OCI-M1 (cell line): ENCODE results near the gene NOTCH1.

Source experiments
- DNase-seq: peaks from one replicate; lab custom pipeline; 2025; lab: John Stamatoyannopoulos, UW

Gene NOTCH1

DNA sequence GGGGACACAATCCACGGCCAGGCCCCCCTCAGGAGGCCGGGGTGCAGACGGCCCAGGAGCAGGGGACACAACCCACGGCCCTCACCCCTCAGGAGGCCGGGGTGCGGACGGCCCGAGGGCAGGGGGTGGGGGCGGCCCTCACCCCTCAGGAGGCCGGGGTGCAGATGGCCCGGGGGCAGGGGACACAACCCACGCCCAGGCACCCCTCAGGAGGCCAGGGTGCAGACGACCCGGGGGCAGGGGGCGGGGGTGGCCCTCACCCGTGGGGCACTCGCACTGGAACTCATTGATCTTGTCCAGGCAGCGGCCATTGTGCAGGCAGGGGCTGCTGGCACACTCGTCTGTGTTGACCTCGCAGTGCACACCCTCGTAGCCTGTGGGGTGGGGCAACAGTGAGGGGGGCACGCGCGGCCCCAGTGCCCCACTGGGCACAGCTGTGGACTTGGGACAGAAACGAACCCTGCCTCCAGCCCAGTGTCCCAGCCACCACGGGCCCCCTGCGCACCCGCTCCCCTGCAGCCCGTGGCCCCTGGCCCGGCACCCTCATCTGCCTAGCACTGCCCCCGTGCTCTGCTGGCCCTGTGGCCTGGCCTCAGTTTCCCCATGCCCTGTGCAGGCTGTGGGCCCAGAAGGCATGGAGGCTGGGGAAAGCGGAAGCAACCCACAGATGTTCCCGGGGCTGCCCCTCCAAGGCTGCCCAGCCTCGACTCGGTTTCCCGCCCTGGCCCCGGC lies 28.7 kb downstream of the NOTCH1 start:
- DNase-seq = no peak

DNA sequence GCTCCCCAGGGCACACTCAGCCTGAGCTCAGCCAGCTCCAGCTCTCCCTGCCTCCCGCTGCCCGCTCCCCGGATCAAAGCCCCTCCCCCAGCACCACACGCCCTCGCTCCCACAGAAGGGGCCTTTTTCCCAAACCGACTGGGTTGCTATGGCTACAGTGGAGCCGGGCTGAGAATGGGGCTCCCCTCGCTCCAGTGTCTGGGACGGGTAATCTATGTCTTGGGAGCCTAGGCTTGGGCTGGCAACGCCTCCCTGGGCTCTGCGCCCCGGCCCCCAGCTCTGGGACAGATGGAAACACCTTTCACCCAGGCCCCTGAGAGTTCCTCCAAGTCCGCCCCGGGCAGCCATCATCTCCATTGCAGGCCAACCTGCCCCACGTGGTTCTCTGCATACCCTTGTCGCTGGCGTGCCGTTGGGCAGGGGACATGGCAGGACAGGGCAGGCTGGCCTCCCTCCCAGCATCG lies 29.6 kb downstream of the NOTCH1 start:
- DNase-seq = no peak

DNA sequence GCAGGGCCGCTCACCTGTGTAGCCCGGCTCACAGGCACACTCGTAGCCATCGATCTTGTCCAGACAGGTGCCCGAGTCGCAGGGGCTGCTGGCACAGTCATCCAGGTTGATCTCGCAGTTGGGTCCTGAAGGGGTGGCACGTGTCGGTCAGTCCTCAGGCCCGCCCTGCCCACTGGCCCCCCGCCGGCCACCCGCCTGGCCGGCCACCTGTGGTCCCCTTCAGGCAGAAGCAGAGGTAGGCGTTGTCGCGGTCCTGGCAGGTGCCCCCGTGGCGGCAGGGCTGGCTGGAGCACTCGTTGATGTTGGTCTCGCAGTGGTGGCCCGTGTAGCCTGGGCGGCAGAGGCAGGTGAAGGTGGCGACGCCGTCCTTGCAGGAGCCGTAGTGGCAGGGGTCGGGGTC lies 30.6 kb downstream of the NOTCH1 start:
- no peak for DNase-seq

DNA sequence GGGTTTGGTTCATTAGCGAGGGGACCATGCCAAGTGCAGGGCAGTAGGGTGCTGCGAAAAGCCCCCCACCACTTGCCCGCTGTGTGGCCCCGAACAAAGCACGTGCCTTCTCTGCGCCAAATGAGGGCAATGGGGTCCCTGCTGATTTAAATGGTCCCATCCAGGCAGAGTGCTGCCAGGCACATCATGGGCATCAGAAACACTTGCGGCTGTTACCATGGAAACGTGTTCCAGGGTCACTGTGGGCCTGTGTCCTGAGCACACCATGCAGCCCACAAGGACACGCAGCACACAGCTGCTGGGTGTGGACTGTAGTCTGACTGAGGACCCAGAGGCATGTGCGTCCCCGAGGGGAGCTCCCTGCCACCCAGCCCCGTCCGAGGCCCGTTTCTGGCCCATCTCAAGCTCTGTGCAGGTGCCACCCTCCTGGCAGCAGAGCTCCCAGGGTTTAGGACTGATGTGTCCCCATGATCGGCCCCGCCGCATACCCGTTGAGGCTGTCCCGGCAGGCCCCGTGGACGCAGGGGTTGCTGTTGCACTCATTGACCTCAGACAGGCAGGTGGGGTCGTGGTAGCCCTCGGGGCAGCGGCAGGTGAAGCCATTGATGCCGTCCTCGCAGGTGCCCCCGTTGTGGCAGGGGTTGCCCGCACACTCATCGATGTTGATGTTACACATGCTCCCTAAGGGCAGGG lies 31.7 kb downstream of the NOTCH1 start:
- no peak for DNase-seq

DNA sequence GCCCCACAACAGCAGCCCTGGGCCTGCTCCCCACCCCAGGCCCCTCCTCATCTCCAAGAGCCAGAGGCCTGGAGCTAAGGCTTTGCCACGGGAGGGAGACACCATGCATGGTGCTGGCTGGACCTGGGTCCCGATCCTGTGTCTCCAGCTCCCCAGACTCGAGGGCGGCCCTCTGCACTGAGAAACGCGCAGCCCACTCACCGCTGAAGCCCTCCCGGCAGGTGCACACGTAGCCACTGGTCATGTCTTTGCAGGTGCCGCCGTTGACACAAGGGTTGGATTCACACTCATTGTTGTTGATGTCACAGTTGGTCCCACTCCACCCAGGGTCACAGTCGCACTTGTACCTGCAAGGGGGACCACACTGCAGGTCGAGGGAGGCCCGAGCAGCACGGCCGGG lies 32.7 kb downstream of the NOTCH1 start:
- no peak for DNase-seq

DNA sequence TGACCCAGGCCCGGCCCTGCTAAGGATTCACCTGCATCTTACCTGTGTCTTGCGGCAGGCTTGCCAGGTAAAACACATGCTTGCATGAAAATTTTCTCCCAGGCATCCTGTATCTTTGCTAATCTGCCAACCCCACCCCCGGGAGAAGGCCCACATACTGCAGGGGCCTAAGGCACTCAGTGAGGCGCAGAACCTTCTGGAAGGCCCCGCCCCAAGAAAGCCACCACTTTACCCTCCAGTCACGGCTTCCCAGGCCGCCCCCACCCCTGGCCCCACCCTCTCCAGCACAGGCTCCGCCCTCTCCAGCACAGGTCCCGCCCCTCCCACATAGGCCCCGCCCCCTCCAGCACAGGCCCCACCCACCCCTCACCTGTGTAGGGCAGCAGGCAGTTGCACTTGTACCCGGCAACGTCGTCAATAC lies 33.2 kb downstream of the NOTCH1 start:
- no peak for DNase-seq

DNA sequence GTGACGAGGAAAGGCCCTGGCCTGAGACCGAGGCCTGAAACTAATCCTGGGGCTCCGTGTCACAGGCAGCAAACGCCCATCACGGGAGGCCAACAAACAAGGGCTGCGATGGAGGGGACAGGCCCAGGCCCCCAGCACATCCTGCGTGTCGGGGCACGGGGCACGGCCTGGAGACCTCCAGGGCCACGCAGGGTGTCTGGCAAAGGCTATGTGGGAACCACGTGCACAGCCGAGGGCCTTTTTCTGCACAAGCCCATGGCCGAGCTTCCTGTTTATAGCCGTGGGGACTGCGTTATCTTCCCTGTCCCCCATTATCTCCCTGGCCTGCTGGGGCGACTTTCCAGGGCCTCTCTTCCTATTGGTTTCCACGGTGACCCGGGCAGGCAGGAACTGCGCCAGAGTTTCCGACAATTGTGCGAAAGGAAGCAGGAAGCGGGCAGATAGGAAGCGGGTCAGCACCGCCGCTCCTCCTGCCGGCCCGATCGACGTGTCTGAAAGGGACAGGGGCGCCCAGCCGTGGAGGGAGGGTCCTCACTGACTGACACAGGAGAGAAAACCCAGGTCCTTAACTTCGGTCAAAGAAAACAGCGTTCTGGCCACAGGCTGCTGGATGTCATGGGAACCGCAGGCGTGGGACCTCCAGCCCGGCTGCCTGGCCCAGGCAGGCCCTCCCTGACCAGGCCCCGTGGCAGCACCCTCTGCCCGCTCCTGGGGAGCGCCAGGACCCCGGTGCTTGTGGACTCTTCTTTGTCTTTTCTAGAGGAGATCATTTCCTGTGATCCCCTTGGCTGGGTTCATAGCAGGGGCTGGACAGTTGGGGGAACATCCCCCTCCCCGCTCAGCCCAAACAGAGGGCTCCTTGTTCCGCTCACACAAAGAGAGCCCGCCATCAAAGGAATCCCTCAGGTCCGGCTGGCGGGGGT lies 33.9 kb downstream of the NOTCH1 start:
- DNase-seq = no peak

DNA sequence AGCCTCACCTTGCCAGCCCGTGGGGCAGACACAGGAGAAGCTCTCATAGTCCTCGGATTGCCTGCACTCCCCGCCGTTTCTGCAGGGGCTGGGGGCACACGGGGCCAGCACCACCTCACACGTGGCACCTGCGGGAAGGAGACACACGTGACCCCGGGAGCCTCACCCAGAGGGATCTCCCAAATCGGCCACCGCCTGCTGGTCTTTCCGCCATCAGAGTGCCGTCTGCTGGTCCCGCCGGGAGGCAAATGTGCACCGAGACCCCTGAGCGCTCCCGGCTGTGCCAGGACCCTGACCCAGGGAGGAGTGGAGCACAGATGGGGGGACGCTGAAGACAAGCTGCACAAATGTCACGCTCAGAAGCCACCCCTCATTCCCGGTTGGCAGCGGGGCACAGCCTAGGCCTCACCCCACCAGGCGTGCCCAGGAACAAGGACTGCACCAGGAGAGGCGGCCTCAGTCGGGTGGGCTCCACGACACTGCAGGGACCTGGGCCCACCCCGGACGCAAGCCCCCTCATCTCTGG lies 34.6 kb downstream of the NOTCH1 start:
- no peak for DNase-seq

DNA sequence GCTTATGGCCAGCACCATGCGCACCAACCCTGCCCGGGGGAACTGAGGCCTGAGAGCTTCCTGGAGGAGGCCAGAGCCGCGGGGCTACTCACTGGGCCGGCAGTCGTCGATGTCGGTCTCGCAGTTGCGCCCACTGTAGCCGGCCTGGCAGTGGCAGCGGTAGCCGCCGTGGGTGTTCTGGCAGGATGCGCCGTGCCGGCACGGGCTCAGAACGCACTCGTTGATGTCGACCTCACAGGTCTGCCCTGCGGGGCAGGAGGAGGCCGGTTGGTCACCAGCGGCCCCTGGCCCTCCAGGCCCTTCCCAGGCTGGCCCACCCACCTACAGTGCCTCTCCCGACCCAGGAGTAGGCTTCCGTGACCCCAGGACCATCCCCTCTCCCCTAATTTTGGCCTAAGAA lies 35.3 kb downstream of the NOTCH1 start:
- no peak for DNase-seq

DNA sequence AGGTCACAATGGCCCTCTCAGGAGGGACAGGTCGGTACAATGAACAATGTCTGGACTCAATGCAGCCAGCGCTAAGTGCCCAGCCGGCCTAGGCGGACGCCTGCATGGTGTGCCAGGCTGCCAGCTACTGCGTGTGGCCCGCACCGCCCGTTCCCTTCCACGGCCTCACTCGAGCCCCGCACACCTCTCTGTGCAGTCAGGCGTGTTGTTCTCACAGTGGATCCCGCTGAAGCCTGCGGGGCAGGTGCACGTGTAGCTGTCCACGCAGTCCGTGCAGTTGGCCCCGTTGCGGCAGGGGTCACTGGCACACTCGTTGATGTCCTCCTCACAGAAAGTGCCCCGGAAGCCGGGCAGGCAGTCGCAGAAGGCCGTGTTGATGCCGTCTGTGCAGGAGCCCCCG lies 36.3 kb downstream of the NOTCH1 start:
- no peak for DNase-seq

DNA sequence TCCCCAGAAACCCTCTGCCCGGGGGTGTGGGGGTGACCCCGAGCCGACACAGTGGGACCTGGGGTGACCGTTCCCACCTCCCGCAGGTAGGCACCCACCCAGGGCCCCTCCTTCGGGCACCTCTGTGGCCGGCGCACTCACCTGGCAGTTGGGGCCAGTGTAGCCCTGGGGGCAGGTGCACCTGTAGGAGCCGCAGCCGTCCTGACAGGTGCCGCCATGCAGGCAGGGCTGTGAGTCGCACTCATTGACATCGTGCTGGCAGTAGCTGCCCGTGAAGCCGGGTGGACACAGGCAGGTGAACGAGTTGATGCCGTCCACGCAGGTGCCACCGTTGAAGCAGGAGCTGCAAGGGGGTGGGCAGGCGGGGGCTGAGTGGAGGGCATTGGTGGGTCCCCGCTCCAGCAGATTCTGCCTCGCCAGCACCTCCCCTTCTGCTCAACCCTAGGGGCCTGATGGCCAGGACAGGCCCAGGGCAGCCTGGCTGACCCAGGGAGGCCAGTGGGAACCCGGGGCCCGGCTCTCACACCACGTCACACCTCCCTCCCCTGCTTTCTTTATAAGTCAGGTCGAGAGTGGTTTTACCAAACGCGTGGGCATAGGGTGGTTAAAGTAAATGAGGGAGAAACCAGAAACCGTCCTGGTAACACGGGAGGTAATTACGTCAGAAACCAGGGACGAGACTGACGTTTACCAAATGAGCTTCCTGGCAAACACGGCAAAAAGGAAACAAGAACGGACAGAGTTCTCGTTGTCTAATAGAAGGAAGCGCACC lies 36.9 kb downstream of the NOTCH1 start:
- no peak for DNase-seq

DNA sequence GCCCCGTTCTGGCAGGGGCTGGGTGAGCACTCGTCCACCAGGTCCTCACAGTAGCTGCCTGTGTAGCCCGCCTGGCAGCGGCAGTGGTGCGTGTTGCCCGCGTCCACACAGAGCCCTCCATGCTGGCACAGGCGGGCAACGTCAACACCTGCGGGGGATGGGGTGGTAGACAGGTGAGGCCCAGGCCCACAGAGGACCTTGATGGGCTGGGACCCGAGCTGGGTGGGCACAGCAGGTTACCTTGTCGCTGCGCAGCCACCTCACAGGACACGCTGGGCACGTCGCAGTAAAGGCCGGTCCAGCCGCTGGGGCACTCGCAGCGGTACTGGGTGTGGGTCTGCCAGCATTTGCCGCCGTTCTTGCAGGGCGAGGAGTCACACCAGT lies 37.9 kb downstream of the NOTCH1 start:
- DNase-seq = no peak

DNA sequence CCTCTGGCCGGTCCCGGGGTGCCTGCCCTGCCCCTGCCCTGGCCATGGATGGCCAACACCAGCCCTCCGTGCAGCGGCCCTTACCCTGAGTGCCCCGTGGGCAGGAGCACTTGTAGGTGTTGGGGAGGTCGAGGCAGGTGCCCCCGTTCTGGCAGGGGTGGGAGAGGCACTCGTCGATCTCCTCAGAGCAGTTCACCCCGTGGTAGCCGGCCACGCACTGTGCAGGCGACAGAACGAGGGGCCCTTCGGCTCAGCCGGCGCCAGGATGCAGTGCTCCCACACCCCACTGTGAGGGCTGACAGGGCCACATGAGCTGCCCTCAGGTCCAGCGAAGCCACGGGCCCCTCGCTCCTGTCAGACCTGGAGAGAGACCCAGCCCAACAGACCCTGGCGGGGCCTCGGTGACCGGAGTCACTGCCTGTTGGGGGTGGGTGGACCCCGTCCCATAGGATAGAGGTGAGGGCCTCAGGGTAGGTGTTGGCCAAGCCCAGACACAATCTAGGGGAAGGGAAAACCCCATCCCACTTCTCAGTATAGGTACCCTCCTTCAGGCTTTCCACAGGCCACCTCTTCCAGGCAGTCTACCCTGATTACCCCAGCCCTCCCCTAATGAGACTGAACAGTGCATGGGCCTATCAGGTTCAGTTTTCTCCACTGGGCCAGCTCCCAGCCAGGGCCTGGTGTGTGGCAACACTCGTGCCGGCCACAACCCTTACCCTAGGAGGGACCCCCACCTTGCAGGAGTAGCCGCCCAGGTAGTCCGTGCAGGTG lies 38.4 kb downstream of the NOTCH1 start:
- no peak for DNase-seq

DNA sequence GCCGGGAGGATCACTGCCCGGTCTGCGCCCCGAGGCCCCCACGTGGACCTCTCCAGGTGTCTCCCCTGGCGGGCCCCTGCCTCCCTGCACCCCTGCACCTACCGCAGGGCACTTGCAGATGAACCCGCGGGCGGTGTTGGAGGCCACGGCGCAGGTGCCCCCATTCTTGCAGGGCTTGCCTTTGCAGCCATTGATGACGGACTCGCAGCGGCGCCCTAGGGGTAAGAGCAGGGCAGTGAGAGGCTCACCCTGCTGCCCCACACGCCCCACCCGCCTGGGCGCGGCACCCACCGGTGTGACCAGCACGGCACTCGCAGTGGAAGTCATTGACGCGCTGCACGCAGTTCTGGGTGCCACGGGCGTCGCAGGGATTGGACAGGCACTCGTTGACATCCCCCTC lies 39.4 kb downstream of the NOTCH1 start:
- DNase-seq = no peak

DNA sequence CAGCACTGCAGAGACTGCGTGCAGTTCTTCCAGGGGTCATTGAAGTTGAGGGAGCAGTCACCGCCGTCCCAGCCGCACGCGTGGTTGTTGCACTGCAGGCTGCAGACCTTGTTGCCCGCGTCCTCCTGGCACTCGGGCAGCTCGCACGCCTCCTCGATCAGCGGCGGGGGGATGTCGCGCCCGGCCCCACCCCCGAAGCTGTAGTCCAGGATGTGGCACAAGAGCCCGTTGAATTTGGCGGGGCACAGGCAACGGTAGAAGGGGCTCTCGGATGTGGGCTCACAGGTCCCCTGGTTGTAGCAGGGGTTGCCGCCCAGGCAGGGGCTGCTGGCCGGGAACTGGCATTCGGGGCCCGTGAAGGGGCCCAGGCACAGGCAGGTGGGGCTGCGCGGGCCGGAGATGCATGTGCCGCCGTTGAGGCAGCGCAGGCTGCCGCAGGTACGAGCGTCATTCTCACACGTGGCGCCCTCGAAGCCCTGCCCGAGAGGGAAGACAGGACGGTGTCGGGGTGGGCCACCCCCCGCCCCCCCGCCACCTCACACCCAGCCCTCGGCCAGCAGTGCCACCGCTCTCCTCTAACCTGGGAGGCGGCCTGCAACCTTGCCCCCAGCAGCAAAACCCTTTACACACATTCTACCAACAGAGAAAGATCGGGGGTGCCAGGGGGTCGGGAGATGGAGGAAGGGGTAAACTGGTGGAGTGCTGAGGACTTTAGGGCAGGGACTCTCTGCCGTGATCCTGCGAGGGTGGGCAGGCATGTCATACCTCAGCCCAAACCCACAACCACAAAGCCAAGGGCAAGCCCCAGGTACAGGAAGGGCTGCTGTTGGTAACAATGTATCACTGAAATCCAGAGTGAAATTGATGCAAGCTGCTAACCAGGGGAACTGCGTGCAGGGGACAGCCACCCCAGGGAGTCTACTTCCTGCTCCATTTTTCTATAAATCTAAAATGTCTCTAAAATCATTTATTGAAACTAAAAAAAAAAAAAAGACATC lies 40.1 kb downstream of the NOTCH1 start:
- no peak for DNase-seq

DNA sequence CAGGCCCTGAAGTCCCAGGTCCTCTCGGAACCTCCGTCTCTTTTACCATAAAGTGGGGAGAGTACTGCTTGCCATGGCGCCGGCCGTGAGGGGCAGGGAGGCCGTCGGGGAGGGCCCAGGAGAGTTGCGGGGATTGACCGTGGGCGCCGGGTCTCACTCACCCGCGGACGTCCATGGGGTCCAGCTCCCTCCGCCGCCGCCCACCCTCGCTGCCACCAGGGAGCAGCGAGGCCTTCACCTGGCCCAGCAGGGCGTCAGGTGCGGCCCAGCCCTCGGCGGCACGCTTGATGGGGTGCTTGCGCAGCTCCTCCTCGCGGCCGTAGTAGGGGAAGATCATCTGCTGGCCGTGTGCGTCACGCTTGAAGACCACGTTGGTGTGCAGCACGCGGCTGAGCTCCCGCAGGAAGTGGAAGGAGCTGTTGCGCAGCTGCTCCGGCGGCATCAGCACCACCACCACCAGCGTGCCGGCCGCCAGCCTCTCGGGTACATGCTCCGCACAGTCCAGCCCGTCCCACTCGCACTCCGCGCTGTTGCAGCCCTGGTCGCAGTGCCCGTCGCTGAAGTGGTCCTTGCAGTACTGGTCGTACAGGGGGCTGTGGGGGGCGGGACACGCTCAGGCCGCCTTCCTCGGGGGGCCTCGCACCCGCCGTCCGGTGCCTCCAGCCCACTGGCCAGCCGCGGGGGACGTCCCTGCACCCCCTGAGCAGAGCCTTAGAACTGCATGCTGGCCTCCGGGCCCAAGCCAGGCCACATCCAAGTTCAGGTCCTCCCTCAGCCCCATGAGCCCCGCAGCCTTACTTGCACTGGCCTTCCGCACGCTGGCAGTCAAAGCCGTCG lies 41.1 kb downstream of the NOTCH1 start:
- DNase-seq = no peak

DNA sequence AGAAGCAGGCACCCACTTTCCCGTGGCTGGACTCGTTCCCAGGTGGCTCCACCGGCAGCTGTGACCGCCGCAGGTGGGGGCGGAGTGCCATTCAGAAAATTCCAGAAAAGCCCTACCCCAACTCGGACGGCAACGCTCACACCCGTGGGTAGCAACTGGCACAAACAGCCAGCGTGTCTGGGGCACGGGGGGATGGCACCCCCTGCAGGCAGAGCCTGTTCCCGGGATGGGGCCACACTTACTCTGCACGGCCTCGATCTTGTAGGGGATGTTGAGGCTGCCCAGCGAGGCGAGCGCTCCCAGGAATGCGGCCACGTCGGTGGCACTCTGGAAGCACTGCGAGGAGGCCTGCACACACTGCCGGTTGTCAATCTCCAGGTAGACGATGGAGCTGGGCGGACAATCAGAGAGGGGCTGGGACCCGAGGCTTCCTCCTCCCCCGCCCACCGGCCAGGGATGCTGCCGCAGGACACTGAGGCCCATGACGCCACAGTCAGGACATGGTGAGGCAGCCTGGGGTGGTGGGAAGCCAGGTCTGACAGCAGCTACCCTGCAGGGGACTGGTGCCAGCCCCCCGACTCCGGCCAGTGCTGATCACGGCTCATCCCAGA lies 42.8 kb downstream of the NOTCH1 start:
- no peak for DNase-seq

DNA sequence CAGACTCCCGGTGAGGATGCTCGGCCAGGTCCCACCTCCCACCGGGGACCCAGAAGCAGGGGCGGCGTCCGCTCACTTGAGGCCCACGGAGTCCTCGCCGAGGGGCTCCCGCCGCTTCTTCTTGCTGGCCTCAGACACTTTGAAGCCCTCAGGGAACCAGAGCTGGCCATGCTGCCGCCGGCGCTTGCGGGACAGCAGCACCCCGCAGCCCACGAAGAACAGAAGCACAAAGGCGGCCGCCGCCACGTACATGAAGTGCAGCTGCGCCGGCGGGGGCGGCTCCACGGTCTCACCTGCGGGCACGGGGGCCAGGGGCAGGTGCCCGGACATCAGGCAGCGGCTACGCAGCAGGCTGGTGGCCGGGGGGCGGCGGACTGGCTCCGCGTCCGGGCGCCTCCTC lies 43.7 kb downstream of the NOTCH1 start:
- no peak for DNase-seq
